DMS153 (cell line): ENCODE results near the gene STAT4.

ENCODE experiments used
- DNase-seq: peaks from one replicate; lab custom pipeline; 2025; lab: John Stamatoyannopoulos, UW

STAT4 gene, protein sequence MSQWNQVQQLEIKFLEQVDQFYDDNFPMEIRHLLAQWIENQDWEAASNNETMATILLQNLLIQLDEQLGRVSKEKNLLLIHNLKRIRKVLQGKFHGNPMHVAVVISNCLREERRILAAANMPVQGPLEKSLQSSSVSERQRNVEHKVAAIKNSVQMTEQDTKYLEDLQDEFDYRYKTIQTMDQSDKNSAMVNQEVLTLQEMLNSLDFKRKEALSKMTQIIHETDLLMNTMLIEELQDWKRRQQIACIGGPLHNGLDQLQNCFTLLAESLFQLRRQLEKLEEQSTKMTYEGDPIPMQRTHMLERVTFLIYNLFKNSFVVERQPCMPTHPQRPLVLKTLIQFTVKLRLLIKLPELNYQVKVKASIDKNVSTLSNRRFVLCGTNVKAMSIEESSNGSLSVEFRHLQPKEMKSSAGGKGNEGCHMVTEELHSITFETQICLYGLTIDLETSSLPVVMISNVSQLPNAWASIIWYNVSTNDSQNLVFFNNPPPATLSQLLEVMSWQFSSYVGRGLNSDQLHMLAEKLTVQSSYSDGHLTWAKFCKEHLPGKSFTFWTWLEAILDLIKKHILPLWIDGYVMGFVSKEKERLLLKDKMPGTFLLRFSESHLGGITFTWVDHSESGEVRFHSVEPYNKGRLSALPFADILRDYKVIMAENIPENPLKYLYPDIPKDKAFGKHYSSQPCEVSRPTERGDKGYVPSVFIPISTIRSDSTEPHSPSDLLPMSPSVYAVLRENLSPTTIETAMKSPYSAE

DNA sequence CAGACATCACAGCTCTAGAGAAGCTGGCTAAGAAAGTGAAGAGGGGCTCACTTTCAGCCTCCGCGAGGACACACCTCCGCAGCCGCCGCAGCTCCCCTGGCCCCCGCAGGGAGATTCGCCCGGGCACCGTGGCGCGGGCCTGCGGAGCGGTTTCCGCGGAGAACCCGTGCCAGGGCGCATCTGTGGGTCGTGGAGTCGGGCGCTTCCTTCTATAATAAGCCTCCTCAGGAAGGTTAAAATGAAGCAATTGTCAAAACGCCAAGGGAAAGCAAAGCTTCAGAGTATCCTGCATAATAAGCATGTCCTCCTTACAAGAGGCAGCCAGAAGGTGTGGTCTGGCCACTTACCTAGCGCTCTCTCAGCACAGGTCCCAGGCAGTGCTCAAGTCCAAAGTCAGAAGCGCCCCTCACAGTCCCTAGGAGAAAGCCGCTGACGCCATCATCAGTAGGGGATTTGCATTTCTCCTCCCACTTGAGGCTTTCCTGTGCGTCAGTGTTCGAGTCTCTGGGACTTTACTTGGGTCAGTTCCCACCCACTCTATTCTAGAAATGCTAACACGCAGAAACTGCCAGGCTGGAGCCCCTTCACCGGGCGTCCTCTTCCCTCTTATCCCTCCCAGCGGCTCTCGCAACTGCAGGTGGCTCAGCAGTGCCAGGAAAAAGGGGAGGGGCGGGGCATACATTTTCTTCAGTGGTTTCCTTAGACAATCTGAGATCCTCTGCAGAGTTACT, at the start of gene STAT4:
Gene STAT4 (minus strand): TSS at position 395 of the 731 bp plus-strand sequence. CDS start 2,791 bp downstream, outside the sequence.
- no peak for DNase-seq

- DNase-seq, result no peak
Observed at GRCh38 chr2:191199929-191200512, 49.2 kb upstream of the STAT4 start.

GRCh38 chr2:191198271-191198670, 47.5 kb upstream of the STAT4 start:
- no peak for DNase-seq

DNA sequence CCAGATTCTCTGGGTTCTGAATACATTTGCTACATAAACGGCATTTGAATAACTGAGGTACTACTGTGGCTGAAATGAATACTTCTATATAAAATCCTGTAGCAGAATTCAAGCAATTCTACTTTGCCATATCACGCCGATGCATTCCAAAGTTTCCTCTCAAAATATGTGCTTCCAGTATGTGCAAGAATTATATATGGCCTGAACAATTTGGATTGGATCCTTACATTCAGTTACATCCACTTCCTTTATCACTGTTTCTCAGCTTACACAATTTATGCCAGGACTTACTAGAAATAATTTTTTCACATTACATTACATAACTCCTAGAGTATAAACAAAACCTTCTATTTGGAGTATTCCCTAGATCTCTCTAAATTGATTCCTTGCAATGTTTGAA, 46.3 kb upstream of the STAT4 start:
- no peak for DNase-seq

DNA sequence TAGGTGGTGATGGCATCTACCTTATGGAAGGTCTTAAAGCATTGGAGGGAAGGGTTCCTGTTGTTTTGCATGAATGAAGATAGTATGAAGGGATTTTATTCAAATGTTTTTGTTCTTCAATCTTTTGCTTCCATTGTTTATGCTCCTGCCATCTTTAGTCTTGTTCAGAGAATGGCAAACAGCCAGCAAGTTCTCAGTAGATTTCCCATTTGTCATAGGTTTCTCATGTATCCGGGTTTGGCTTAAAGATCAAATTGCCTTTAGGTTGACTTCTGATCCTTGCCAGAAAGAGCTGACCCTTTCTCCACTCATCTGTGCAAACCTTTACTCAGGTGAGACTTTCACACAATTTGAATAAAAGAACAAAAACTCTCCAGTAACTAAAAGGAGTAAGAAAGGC, 44.2 kb upstream of the STAT4 start:
- no peak for DNase-seq

- DNase-seq, result no peak
Observed at GRCh38 chr2:191190861-191191552, 40.2 kb upstream of the STAT4 start.

- no peak for DNase-seq
Observed at GRCh38 chr2:191190435-191190834, 39.6 kb upstream of the STAT4 start.

GRCh38 chr2:191189112-191189635, 38.4 kb upstream of the STAT4 start:
- DNase-seq, result no peak

GRCh38 chr2:191188550-191189093, 37.8 kb upstream of the STAT4 start:
- DNase-seq, result no peak

DNA sequence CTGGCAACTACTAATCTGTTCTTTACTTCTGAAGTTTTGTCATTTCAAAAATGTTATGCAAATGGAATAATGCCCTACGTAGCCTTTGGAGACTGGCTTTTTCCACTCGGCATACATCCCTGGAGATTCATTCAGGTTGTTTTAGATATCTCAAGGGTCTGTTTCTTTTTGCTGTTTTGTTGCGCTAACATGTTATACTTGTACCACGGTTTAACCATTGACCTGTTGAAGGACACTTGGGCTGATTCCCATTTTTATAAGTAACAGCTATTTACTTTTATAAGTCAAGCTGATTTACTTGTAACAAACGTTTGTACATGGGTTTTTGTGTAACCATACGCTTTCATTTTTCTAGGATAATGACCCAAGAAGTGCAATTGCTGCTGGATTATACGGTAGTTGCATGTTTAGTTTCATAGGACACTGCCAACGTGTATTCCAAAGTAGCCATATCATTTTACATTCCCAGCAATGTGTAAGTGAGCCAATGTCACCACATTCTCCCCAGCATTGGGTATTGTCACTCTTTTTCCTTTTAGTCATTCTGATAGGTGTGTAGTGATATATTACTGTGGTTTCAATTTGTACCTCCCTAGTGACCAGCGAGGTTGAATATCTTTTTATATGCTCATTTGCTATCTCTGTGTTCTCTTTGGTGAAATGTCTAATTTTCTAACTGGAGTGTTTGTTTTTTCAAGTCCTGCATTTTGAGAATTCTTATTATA, 36.5 kb upstream of the STAT4 start:
- DNase-seq, result no peak

GRCh38 chr2:191184457-191184856, 33.7 kb upstream of the STAT4 start:
- DNase-seq, result no peak

GRCh38 chr2:191183516-191183915, 32.7 kb upstream of the STAT4 start:
- no peak for DNase-seq

- DNase-seq, result no peak
Observed at GRCh38 chr2:191183081-191183480, 32.3 kb upstream of the STAT4 start.

DNA sequence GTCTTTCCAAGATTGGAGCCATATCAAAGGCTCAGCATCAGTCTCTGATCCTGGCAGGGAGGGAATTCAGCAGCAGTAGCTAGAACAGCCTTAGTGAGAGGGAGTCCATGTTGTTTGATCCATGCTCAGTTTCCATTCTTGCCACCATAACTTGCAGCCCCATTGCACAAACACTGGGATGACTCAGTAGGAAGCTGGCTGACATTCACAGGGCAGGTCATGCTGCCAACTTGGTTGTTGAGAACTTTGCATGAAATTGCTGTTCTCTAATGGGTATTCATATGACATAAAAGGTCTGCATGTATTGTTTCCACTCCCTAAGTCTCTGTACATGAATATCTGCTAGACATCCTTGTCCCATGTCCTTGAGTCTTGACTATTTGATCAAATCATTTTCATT, 29.9 kb upstream of the STAT4 start:
- no peak for DNase-seq

DNA sequence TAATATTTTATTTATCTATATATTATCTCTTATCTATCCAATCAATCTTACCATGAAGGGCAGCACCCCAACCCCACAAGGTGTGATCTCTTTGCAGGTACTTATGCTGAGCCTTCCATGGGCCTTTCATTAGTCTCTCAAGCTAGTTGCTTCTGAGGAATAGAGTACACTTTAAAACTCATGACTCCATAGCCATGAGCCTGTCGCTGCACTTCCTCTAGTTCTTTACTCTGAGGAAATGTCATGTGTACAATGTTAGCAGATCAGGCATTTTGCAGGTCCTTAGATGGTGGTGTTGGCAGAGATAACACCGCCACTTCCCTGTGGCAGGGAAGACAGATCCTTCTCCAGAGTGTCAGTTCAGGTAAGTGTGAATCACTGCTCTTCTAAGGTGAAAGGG, 29.5 kb upstream of the STAT4 start:
- no peak for DNase-seq

DNA sequence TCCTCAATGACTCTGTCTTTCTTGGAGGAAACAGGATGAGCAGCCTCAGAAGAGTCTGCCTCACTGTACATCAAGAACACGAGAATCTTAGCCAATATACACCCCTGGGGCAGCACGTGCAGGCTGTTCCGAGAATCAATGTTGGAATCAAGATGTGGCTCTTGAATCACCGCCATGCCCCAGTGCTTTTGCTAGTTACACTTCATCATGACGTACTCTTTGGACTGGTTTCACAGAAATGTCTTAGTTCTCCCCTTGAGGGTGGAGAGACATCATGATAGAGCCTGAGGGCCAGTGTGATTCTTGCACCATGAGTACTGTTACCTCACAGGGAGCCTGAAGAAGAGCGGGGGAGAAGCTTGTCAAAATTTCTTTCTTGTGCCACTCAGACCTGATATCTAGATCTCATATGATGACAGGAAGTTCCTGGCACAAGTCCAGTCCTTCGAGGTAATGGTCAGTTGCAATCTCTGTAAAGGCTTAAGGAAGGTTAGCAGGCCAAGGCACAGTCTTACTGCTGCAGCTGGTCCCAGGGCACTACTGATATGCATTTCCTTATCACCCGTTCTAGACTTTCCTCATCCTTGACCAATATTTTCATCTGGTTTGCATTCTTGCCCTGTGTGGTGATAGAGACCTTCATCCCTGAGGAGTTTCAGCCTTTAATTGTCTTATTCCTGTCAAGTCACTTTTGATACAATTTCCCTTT, 28.2 kb upstream of the STAT4 start:
- no peak for DNase-seq

DNA sequence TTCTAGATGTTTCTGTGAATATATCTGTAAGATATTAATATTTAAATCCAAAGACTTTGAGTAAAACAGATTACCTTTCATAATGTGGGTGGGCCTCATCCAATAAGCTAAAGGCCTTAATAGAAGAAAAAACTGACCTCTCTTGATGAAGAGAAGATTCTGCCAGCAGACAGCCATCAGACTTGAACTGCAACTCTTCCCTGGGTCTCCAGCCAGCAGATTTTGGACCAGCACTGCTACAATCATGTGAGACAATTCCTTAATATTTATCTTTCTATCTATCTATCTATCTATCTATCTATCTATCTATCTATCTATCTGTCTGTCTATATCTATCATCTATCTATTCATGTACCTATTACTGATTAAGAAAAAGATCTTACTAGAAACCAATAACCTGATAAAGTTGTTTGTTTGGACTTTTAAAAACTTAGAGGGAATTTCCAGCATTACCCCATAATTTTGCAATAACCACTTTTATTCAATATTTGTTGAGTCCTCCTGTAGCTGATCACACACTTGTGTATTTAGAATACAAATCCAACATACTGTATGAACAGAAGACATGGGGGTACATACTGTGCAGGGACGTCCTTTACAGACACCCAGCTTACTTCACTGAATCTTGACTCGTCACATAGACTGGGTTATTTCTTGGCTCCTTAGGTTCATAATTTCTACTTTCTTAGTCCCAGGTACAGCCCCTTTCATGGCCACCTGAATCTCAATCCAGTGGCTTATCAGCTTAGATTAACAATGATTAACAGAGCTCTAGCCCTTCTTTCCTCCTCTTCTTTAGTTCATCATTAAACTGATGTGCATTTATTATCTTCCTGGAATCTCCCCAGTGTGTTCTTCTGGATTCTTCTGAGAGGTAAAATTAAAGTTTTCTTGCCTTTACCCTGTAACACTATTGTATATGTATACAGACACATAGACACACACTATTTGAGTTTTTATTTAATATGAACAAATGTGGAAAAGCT, 27.2 kb upstream of the STAT4 start:
- no peak for DNase-seq

GRCh38 chr2:191176801-191177438, 26.1 kb upstream of the STAT4 start:
- DNase-seq, result no peak
